ENCODE measurements around the gene HOXA4.

The HOXA4 gene

GRCh38 chr7:27169658-27170425 is 39.3 kb upstream of the HOXA4 start:
- DNase-seq = no peak

DNA sequence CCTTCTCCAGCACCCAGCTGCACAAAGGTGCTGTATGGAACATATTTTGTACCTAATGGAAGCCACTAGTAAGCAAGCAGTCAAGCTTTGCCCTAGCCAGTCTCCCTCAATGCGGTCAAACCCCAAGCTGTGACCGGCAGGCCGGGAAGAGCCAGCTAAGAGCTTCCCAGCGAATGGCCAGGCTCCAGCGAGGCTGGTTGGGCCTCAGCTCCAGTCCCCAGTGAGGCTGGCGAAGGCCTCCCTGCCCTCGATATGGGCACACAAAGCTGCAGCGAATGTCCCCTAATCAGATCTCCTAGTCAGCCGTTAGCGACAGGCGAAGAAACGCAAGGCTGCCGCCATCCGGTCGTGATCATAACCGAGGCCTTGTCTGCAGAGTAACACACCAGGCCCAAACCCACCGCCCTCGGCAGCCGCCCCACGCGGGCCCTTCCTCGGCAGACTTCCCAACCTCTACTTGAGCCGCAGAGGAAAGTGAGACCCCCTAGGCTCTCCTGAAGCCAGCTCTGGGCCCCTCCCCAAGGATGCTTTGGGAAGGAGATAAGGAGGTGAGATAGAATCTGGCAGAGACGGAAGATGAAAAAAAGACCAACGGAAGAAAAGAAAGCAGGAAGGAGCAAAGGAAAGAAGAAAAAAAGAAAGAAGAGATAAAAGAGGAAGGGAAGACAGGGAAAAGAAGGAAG is 37.8 kb upstream of the HOXA4 start:
- DNase-seq = no peak

- no peak for DNase-seq
These were observed 37.3 kb upstream of the HOXA4 start for GRCh38 chr7:27167916-27168264.

- no peak for DNase-seq
These were observed 36.3 kb upstream of the HOXA4 start for GRCh38 chr7:27166531-27167505.

- DNase-seq = no peak
These were observed 35.5 kb upstream of the HOXA4 start for GRCh38 chr7:27165996-27166530.

DNA sequence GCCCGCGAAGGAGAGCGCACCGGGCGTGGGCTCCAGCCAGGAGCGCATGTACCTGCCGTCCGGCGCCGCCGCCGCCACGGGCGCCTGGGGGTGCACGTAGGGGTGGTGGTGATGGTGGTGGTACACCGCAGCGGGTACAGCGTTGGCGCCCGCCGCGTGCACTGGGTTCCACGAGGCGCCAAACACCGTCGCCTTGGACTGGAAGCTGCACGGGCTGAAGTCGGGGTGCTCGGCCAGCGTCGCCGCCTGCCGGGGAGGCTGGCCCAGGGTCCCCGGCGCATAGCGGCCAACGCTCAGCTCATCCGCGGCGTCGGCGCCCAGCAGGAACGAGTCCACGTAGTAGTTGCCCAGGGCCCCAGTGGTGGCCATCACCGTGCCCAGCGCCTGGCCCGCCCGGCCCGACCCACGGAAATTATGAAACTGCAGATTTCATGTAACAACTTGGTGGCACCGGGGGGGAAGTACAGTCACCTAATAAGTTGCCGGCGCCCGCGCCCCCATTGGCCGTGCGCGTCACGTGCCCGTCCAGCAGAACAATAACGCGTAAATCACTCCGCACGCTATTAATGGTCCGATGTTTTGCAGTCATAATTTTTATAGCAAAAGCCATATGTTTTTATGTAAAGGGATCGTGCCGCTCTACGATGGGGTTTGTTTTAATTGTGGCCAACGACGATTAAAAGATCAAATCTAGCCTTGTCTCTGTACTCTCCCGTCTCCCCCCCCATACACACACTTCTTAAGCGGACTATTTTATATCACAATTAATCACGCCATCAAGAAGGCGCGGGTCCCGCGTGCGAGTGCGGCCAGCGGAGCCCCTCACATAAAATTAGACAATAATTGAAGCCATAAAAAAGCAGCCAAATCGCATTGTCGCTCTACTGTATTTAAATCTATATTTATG is 34.8 kb upstream of the HOXA4 start, which contains the start of gene HOXA9:
Gene HOXA9 (minus strand): TSS at position 449 of the 907 bp plus-strand sequence. CDS start 80 bp downstream, at position 369.
- no peak for DNase-seq

GRCh38 chr7:27164367-27165088 is 34.0 kb upstream of the HOXA4 start:
- DNase-seq = no peak

- no peak for DNase-seq
These were observed 33.4 kb upstream of the HOXA4 start for GRCh38 chr7:27164045-27164366.

DNA sequence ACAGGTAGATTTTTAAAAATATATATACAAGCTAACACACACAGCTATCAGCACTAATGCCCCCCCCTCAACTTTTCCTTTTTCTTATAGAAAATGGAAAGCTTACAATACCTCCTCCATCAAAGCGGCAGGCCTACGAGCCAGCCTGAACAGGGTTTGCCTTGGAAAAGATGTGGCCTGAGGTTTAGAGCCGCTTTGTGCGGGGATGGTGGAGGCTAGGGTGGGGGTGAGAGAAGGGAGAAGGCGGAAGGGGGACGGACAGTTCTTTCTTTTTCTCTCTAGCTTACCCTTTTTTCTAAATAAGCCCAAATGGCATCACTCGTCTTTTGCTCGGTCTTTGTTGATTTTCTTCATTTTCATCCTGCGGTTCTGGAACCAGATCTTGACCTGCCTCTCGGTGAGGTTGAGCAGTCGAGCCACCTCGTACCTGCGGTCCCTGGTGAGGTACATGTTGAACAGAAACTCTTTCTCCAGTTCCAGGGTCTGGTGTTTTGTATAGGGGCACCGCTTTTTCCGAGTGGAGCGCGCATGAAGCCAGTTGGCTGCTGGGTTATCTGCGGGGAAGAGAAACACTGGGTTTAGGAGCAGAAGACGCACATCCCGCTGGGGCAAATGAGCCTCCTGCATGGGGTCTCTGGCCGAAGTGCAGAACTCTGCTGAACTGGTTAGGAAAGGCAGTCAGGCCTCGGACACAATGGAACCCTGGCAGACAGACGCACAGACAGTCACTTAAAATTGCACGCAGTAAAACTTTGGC is 32.9 kb upstream of the HOXA4 start:
- no peak for DNase-seq

DNA sequence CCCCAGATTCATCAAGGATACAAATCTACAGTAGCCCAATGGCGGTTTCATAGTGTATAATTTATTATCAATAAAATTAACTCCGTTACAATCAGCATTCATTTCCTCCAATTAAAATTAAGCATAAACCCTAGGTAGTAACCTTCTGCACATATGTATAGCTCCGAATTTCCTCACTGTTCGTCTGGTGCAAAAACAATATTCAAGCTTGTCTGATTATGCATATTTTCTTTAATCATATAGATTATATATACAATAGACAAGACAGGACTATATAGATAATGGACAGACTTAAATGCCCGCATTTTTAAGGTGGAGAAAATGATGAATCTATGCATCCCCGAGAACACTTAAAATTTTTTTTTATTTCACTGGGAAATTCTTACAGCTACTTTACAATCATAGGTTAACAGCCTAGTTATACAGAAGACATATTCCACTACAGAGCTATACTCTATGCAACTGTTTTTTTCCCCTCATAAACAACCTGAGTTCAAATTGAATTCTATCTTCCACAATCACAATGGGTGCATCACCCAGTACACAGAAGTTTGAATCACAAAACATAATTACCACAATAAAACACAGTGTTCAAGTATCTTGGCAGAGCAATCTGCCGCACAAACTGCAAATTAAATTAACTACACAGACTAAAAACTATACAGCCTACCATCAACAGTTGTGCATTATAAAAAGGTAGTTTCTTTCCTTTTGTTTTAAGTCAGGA is 32.2 kb upstream of the HOXA4 start:
- no peak for DNase-seq

- DNase-seq = no peak
These were observed 31.4 kb upstream of the HOXA4 start for GRCh38 chr7:27161721-27162560.

- no peak for DNase-seq
These were observed 30.7 kb upstream of the HOXA4 start for GRCh38 chr7:27161214-27161720.

DNA sequence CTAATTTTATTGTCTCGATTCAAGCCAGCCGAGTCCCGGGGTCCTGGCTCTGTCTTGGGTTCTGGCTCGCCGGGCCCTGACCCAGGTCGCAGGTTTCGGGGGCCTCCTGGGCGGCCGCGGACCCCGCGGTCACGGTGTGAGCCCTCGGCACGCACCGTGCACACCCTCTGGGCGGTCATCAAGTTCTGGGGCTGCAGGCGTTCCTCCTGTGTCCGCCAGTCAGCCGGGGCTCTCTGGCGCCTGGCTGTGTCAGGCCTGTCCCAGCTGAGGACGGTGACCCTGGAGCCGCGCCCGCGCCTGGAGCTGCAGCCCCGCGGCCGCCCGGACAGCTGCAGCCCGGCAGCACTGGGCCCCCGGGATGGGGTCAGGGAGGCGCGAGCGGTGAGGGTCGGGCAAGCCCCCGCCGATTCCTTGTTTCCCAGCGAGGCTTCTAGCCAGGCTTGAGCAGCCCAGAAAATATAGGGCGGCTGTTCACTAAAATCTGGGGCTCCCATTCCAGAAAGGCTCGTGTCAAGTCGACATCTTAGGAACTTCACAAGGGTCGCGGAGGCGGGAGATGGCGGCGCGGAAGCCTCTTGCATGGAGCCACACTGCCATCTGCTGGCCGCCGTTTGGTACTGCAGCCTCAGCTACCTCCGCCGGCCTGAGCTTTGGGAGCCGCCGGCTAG is 30.1 kb upstream of the HOXA4 start:
- peak; percentile 73 for DNase-seq

GRCh38 chr7:27160145-27160545 is 29.6 kb upstream of the HOXA4 start:
- DNase-seq = no peak

- DNase-seq = no peak
These were observed 28.9 kb upstream of the HOXA4 start for GRCh38 chr7:27159266-27160144.

DNA sequence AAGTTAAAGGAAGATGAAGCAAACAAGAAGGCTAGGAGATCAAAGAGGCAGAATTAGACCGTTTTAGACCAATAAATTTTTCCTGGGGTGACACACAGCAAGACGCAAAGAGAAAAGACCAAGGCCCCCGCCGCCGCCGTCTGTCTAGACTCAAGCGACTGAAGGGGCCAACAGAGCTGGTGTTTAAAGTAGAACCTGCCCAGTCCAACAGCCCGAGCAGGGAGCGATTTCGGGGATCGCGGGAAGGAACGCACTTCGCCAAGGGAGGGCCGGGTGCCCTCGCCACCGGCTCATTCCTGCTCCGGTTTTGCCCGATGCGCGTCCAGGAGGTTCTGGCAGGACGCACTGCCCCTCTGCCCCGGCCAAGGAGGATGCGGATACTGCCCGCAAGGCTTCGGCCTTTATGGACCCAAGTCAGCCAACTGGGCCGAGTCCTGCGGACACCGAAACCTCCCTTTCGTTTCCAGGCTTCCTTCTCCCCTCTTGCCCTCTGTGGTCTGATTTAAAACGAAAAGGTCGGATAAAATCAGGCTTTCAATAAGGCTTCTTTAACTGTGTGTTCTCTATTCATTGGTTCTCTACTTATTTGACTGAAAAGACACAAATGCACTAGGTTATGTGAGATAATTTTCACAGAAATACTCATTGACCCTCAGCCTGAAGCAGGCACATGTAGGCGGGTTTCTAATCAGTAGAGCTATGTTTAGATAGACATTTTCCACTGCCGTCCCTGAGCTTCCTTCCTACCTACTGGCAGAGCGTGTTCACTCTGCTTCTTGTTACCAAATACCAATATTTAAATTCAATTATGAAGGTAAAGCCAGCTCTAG is 28.1 kb upstream of the HOXA4 start:
- no peak for DNase-seq

All from midbrain (tissue), 1 donor.